Thoracic aorta (tissue), 2 donors: ENCODE measurements around the gene CIBAR2. TPM values are rescaled to one million over a fixed set of nuclear protein-coding genes. Genes with fewer than 3 reads are reported as not detected.

Experiments used
- ATAC-seq: fragments of 150-250 bp; one replicate; pipeline ENCODE4 v1.8.0; 2017; ENCODE audit warnings: low read depth; ENCODE audit not compliant: insufficient number of reproducible peaks, low FRiP score
- DNase-seq: peaks from one replicate; pipeline ENCODE4 v3.0.0-alpha.2; 2020; ENCODE audit warnings: low spot score
- H3K27ac ChIP-seq, 2 donors: fragments of 200-600 bp; sonication (generic); 1 replicate in 1 of 2; 2 replicates in 1 of 2; pipeline ENCODE4 v1.5.1; 2016; ENCODE audit warnings: mild to moderate bottlenecking in 2 of 2, moderate library complexity in 2 of 2
- H3K27me3 ChIP-seq: fragments of 200-600 bp; sonication (generic); replicated peaks from 2 replicates; pipeline ENCODE4 v1.6.0; 2016; ENCODE audit warnings: mild to moderate bottlenecking; ENCODE audit not compliant: insufficient read depth
- H3K36me3 ChIP-seq: fragments of 200-600 bp; sonication (generic); one replicate; pipeline ENCODE4 v1.5.1; 2016
- H3K4me1 ChIP-seq, 2 donors: fragments of 200-600 bp; sonication (generic); 1 replicate in 1 of 2; 2 replicates in 1 of 2; pipeline versions ENCODE4 v1.5.1 to v1.6.0; 2016; ENCODE audit warnings: low read depth in 2 of 2, mild to moderate bottlenecking in 1 of 2; ENCODE audit not compliant: control insufficient read depth in 1 of 2
- H3K4me3 ChIP-seq: fragments of 200-600 bp; sonication (generic); 2 replicates; pipeline ENCODE4 v1.5.1; 2016; ENCODE audit warnings: mild to moderate bottlenecking
- H3K9me3 ChIP-seq: fragments of 200-600 bp; sonication (generic); 2 replicates; pipeline ENCODE4 v1.5.1; 2016
- CTCF ChIP-seq: fragments of 200-600 bp; sonication (generic); IDR thresholded peaks from one replicate; pipeline ENCODE4 v1.5.1; 2019; ENCODE audit warnings: antibody characterized with exemption
- total RNA-seq, 2 donors: library from RNA; depleted of rRNA; stranded (reverse); fragments of >200 nt; gene quantifications; one replicate each; pipeline versions ENCODE4 v1.1.0 to v1.2.3, GENCODE V29; 2016

Gene CIBAR2
- total RNA-seq, 2 donors from 2014 or later, result not detected

GRCh38 chr16:85094176-85094805, 18.0 kb downstream of the CIBAR2 start:
- DNase-seq (no peak), ATAC-seq (no peak)
- no peak overlapping the region for H3K4me3 ChIP-seq
- no peak overlapping the region for H3K27ac ChIP-seq
- peaks cover 11 to 15% of the 10 kb centered on the region in 2 donors for H3K4me1 ChIP-seq
- no peaks in the 10 kb centered on the region for H3K36me3 ChIP-seq
- no peak for TF ChIP-seq CTCF
- H3K27me3 ChIP-seq, result no peaks in the 10 kb centered on the region
- H3K9me3 ChIP-seq, result no peaks in the 10 kb centered on the region

GRCh38 chr16:85093705-85094104, 18.6 kb downstream of the CIBAR2 start:
- no peak for TF ChIP-seq CTCF
- H3K9me3 ChIP-seq, result no peaks in the 10 kb centered on the region
- no peak for ATAC-seq
- no peak overlapping the region for H3K27ac ChIP-seq
- H3K36me3 ChIP-seq, result no peaks in the 10 kb centered on the region
- H3K4me3 ChIP-seq, result no peak overlapping the region
- H3K4me1 ChIP-seq, result peaks cover 13 to 18% of the 10 kb centered on the region in 2 donors
- DNase-seq, result no peak
- H3K27me3 ChIP-seq, result no peaks in the 10 kb centered on the region

- peaks cover under 1% of the 10 kb centered on the region for H3K36me3 ChIP-seq
- ATAC-seq (no peak), DNase-seq (no peak)
- H3K4me3 ChIP-seq, result no peak overlapping the region
- TF ChIP-seq CTCF, result no peak
- H3K4me1 ChIP-seq, result peaks cover 13 to 18% of the 10 kb centered on the region in 2 donors
- no peaks in the 10 kb centered on the region for H3K27me3 ChIP-seq
- H3K9me3 ChIP-seq, result no peaks in the 10 kb centered on the region
- no peak overlapping the region for H3K27ac ChIP-seq
Observed at GRCh38 chr16:85092851-85093250, 19.4 kb downstream of the CIBAR2 start.

GRCh38 chr16:85092309-85092708, 20.0 kb downstream of the CIBAR2 start:
- Histone ChIP-seq H3K27me3 (no peaks in the 10 kb centered on the region), H3K27ac (no peak overlapping the region), H3K4me1 (peaks cover 13 to 18% of the 10 kb centered on the region in 2 donors), H3K9me3 (no peaks in the 10 kb centered on the region), H3K4me3 (no peak overlapping the region), H3K36me3 (peaks cover 6% of the 10 kb centered on the region)
- ATAC-seq (no peak), DNase-seq (no peak)
- TF ChIP-seq CTCF, result no peak

- Histone ChIP-seq H3K4me1 (peaks cover 13 to 18% of the 10 kb centered on the region in 2 donors), H3K9me3 (no peaks in the 10 kb centered on the region), H3K27ac (no peak overlapping the region), H3K4me3 (no peak overlapping the region), H3K27me3 (no peaks in the 10 kb centered on the region), H3K36me3 (peaks cover 6% of the 10 kb centered on the region)
- ATAC-seq (no peak), DNase-seq (no peak)
- TF ChIP-seq CTCF, result no peak
Observed at GRCh38 chr16:85091522-85091910, 20.8 kb downstream of the CIBAR2 start.
